M059J (cell line): ENCODE data around the gene UBAP2L. TPM values are rescaled to one million over a fixed set of nuclear protein-coding genes. Genes with fewer than 3 reads are reported as not detected.
A peak's percentile ranks its signal among the peaks of the same experiment; 100 is the strongest.
"Not testable (repeated sequence)": the region's sequence is repeated elsewhere in the genome, so short reads cannot be mapped to it uniquely, and the experiment has no call there.

Experiments used
- DNase-seq: peaks from one replicate; pipeline ENCODE4 v3.0.0-alpha.2; 2012; ENCODE audit warnings: low read depth
- total RNA-seq: library from RNA; depleted of rRNA; stranded (reverse); fragments of >200 nt; shearing (Covaris generic); gene quantifications from 2 replicates; pipeline ENCODE4 v1.2.3, GENCODE V29; 2014; rRNA removed

Gene UBAP2L
- total RNA-seq, 1 experiment from 2014 or later, result 101 TPM

DNA sequence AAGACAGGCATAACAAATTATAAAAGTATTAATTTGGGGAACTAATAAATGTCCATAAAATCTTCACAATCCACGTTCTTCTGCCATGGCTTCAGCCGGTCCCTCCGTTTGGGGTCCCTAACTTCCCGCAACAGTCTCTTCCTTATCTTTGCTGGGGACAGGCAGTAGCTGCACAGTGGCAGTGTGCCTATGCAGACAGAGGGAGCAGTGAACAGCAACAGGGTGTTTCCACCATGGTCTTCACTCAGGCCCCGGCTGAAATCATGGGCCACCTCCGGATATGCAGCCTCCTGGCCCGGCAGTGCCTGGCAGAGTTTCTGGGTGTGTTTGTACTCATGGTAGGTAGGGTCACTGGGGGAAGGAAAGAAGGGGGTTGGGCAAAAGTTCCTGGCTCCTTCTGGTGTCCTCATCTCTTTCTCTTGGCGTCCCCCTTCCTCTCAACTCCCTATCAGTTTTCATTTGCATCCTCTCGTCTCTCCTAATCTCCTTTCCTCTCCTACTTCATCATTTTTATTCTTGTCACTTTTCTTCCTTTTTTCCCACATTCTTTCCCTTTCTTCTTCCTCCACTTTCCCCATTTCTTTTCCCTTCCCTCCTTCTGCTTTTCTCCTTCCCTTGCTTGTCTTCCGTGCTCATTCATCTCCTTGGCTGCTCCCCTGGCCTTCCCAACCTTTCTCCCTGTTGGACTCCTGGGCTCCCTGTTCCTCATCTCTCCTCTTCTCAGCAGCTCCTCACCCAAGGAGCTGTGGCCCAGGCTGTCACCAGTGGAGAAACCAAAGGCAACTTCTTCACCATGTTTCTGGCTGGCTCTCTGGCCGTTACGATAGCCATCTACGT, 91.7 kb downstream of the UBAP2L start:
- DNase-seq, result not testable (repeated sequence)

DNA sequence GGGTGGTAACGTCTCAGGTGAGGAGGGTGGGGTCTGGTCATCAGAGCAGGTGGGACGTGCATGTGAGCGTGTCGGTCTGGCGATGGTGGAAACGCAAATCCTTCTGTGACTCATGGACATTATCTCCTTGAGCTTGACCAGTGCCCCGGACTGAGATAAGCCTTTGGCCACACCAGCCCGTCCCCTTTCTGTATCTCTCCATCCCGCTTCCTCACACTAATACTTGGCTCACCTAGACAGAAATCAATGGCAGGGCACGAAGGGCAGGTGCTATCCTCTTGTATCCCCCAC, 92.3 kb downstream of the UBAP2L start:
- DNase-seq, result no peak

DNA sequence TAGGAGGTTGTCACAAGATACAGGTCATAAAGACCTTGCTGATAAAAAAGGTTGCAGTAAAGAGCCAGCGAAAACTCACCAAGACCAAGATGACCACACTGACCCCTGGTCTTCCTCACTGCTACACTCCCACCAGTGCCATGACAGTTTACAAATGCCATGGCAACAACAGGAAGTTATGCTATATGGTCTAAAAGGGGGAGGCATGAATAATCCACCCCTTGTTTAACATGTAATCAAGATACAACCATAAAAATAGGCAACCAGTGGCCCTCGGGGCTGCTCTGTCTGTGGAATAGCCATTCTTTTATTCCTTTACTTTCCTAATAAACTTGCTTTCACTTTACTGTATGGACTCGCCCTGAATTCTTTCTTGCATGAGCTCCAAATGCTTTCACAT, 93.5 kb downstream of the UBAP2L start:
- not testable (repeated sequence) for DNase-seq

DNA sequence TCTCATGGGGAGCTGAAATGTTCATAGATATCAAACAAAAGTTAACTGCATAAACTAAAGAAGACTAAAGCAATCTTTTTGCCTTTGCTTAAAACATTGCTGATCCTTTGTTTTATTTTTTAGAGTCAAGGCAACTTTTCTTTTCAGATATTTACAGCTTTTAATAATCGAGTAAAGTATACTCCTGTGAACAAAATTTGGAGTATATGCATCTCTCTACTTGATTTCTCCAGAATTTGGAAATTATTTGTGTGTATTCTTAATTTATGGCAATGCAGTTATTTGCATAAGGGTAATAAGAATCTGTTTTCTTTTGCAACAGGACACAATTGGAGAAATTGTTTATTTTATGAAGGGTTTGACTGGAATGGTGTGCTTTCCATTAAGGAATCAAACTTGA, 95.9 kb downstream of the UBAP2L start:
- DNase-seq, result no peak

DNA sequence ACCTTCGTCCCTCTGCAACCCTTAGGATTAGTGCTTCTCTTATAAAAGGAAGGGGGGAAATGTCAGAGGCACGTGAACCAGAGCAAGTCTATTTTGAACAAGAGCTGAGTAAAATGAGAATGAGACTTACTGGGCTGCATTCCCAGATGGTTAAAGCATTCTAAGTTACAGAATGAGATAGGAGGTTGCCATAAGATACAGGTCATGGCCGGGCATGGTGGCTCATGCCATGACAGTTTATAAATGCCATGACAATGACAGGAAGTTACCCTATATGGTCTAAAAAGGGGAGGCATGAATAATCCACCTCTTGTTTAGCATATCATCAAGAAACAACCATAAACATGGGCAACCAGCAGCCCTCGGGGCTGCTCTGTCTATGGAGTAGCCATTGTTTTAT, 97.6 kb downstream of the UBAP2L start:
- peak; percentile 49 for DNase-seq

Other genes starting within 250 kb of the UBAP2L start
- 367 and 415 TPM in 2 replicates for gene JTB, start 243.3 kb upstream of the UBAP2L start, total RNA-seq
- 36.7 and 45.6 TPM in 2 replicates for gene RAB13, start 234.6 kb upstream of the UBAP2L start, total RNA-seq
- 2,348 and 3,641 TPM in 2 replicates for gene RPS27, start 230.2 kb upstream of the UBAP2L start, total RNA-seq
- not detected in 2 replicates for gene NUP210L, start 65.9 kb upstream of the UBAP2L start, total RNA-seq
- 679 and 714 TPM in 2 replicates for gene TPM3, start 28.9 kb upstream of the UBAP2L start, total RNA-seq
- not detected in 2 replicates for gene CFAP141, start 14.6 kb upstream of the UBAP2L start, total RNA-seq
- 92.3 and 123 TPM in 2 replicates for gene HAX1, start 51.7 kb downstream of the UBAP2L start, total RNA-seq
- gene AQP10, start 100.1 kb downstream of the UBAP2L start, total RNA-seq, result not detected in 2 replicates
- gene ATP8B2, start 104.6 kb downstream of the UBAP2L start, total RNA-seq, result 48.6 and 57.2 TPM in 2 replicates
- gene IL6R, start 184.4 kb downstream of the UBAP2L start, total RNA-seq, result 2.3 and 3.8 TPM in 2 replicates